Activated T-cell treated with anti-CD3 and anti-CD28 coated beads, Interleukin-2, amount 50 U/mL, for 4 hours (primary cell): ENCODE measurements around the gene KCNQ5. TPM values are rescaled to one million over a fixed set of nuclear protein-coding genes. Genes with fewer than 3 reads are reported as not detected.

Experiments used
- ATAC-seq, 2 donors: fragments of 200-7000 bp; cut with Tn5 transposase; one replicate each; pipeline ENCODE4 v1.10.0; 2021
- DNase-seq: peaks from one replicate; pipeline ENCODE4 v3.0.0-alpha.2; 2020
- H3K27me3 Mint-ChIP-seq: one replicate; pipeline ENCODE4 v1.8.0; 2021; ENCODE audit warnings: low read depth, mixed read lengths
- H3K36me3 Mint-ChIP-seq: one replicate; pipeline ENCODE4 v1.8.0; 2022; ENCODE audit warnings: mixed read lengths; ENCODE audit not compliant: insufficient read depth
- H3K4me1 Mint-ChIP-seq: one replicate; pipeline ENCODE4 v1.8.0; 2021; ENCODE audit warnings: low read depth, mixed read lengths
- H3K4me3 Mint-ChIP-seq: one replicate; pipeline ENCODE4 v1.8.0; 2021; ENCODE audit warnings: mild to moderate bottlenecking, moderate library complexity, mixed read lengths
- H3K9me3 Mint-ChIP-seq: one replicate; pipeline ENCODE4 v1.8.0; 2021; ENCODE audit warnings: mixed read lengths
- total RNA-seq, 3 donors: library from RNA; stranded (reverse); gene quantifications; one replicate each; pipeline ENCODE4 v1.2.1, GENCODE V29; 2021

The KCNQ5 gene
- total RNA-seq, 3 donors from 2014 or later = 9.7 to 13.1 (median 11.0) TPM

DNA sequence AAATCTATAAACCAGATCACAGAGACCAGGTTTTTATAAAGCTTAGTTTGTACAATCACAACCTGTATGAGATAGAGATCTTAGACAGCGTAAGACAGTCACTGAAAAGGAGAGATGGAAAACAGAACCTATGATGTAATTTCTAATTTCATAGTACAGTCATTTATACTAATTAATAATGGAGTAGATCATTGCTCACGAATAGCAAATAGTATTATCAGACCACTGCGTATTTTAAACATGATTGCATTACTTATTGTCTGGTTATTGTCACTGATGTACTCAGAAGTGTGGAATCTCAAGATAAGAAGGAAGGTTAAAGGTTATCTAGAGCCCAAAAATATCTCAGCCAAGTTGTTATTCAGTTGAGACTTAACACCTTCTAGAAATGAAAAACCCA, 487.8 kb downstream of the KCNQ5 start:
- Mint-ChIP-seq H3K27me3 (no peaks in the 10 kb centered on the region), H3K4me3 (no peak overlapping the region), H3K4me1 (no peaks in the 10 kb centered on the region), H3K9me3 (no peaks in the 10 kb centered on the region), H3K36me3 (peaks cover 7% of the 10 kb centered on the region)
- DNase-seq (no peak), ATAC-seq (no peak)

DNA sequence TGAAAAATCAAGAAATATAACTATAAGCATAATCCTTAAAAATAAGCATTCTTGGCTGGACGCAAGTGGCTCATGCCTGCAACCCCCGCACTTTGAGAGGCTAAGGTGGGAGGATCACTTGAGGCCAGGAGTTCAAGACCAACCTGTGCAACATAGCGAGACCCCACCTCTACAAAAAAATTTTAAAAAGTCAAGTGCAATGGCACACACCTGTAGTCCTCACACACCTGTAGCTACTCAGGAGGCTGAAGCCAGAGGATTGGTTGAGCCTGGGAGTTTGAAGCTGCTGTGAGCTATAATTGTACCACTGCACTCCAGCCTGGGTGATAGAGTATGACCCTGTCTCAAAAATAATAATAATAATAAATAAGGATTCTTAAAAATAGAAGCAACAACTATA, 494.5 kb downstream of the KCNQ5 start:
- Mint-ChIP-seq H3K36me3 (peaks cover 13% of the 10 kb centered on the region), H3K9me3 (no peaks in the 10 kb centered on the region), H3K4me3 (no peak overlapping the region), H3K27me3 (no peaks in the 10 kb centered on the region), H3K4me1 (no peaks in the 10 kb centered on the region)
- no peak for DNase-seq
- no peak for ATAC-seq

DNA sequence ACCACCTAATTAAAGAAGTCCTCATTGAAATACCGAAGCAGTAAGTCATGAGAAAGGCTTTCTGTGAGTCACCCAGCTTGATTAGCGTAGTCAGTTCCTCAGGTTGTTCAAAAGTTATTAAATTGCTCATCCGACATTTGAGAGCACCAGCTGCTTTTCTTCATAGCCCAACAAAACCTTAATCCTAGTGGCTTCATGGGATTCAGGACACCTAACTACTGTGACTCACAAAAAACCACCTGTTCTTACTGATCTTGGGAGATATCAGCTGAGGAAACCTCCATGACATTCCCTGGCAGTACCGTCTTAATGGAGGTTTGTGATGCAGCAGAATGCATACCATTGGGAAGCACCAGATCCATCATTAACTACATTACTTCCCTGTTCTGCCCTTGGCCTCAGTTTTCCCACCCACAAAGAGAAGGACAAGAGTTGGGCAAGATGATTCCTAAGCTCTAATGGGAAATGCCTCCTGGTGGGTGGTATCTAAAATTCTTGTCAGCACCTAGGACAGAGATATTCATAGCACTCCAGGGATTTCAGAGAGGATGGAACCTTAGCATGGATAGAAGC, 499.6 kb downstream of the KCNQ5 start:
- H3K4me3 Mint-ChIP-seq = no peak overlapping the region
- DNase-seq = no peak
- H3K9me3 Mint-ChIP-seq = no peaks in the 10 kb centered on the region
- no peaks in the 10 kb centered on the region for H3K27me3 Mint-ChIP-seq
- peaks cover 6% of the 10 kb centered on the region for H3K36me3 Mint-ChIP-seq
- ATAC-seq = no peak
- H3K4me1 Mint-ChIP-seq = no peaks in the 10 kb centered on the region

DNA sequence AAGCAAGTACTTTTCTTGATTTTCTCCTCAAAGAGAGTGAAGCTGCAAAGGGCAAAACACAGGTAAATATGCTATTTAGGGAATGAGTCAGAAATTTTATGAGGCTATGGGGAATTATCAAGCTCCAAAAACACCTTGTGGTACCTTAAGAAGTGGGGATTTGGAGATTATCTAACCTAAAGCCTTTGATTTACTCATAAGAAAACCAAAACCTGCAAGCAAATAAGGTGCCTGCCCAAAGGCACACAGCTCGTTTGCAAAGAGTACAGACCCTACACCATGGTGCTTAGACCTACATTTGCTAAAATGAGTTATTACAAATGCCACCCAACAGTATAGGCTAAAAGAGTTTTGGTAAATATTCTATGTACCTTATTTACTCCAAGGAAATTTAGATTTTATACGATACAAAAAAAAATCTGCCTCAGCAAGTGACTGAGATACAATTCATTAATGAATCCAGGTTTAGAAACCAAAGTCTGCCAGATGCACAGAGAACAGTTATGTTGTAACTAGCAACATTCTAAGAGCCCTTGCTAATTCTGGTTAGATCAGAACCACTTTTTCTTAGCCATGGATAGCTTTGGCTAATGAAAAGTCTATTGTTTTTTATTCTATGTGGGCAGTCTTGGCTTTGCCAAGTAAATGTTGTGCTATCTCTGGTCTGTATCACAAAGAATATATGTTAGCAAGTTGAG, 501.9 kb downstream of the KCNQ5 start:
- Mint-ChIP-seq H3K27me3 (no peaks in the 10 kb centered on the region), H3K4me1 (no peaks in the 10 kb centered on the region), H3K36me3 (peaks cover 6% of the 10 kb centered on the region), H3K9me3 (no peaks in the 10 kb centered on the region), H3K4me3 (no peak overlapping the region)
- ATAC-seq (no peak), DNase-seq (no peak)

DNA sequence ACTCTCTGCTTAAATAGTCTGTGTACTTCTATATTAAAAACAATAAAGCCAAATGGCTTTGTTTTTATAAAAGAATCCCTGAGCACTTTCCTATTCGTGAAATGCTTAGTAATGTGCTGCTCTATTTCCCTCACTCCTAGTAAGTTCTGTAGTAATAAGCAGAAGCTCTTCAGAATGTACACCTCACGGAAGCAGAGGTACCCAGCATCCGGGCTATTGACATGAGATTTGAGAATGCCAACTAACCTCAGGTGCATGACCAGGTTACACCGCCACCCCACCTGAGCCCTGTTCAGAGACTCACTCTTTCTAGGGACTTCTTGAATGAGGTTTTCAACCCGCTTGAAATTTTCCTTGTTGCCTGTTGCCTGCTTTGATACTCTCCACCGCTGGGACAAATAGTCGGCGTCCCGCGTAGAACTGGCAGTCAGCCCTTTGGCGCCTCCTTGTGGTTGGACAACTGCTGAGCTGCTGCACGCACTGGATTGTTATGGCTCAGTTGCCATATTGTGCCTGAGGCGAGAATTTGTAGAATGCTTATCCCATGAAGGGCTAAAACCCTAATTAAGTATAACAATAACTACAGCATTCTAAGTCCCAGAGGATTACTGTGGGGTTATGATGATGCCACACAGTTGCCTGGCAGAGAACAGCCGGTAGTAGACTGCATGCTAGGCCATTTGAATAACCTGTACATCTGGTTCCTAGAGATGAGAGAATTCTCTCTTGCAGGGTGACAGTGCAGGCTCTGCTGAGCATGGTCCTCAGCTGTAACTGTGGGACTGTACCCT, 508.0 kb downstream of the KCNQ5 start:
- H3K9me3 Mint-ChIP-seq = no peaks in the 10 kb centered on the region
- peaks cover 2% of the 10 kb centered on the region for H3K27me3 Mint-ChIP-seq
- ATAC-seq = peak; percentile 89 to 91
- peak overlapping the region; percentile 2 for H3K4me3 Mint-ChIP-seq
- peaks cover 6% of the 10 kb centered on the region for H3K36me3 Mint-ChIP-seq
- peak; percentile 80 for DNase-seq
- peaks cover 2% of the 10 kb centered on the region for H3K4me1 Mint-ChIP-seq

DNA sequence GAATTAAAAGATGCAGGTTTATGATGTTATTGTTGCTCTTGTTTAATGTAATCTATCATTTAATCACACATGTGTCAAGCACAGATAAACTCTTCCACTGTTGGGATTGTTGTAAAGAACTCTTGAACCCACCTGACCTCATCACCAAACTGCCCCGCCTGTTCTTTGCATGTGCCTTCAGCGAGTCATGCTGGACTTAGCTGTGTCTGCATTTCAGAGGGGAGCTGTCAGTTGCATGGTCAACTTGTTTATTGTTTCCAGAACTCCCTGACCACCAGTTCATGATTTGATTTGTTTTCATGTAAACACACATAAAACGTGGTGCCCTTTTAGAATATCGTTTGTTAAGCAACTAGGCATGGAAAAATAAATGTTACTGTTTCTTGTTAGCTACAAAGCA, 509.8 kb downstream of the KCNQ5 start:
- no peak overlapping the region for H3K4me3 Mint-ChIP-seq
- peaks cover 8% of the 10 kb centered on the region for H3K36me3 Mint-ChIP-seq
- DNase-seq (no peak), ATAC-seq (no peak)
- H3K4me1 Mint-ChIP-seq = peaks cover 2% of the 10 kb centered on the region
- H3K27me3 Mint-ChIP-seq = peaks cover 2% of the 10 kb centered on the region
- H3K9me3 Mint-ChIP-seq = no peaks in the 10 kb centered on the region

DNA sequence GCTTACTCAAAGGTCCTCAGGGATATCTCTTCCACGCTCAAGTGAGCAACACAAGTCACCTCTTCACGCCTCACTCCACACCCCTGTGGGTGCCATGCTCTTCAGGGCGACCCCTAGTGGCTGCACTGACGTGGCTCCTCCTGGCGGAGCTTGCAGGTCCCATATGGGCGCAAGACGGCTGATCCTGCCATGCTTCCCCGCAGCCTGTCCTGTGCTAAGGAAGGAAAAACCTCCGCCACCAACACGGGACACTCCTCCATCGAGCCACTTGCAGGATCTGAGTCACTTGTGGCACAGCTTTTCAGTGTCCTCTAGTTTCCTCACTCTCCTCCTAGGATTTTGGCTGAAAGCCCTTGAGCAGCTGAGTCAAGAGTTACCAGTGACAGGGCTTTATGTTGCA, 512.7 kb downstream of the KCNQ5 start:
- no peak for ATAC-seq
- H3K27me3 Mint-ChIP-seq = peaks cover 1% of the 10 kb centered on the region
- DNase-seq = peak; percentile 6

DNA sequence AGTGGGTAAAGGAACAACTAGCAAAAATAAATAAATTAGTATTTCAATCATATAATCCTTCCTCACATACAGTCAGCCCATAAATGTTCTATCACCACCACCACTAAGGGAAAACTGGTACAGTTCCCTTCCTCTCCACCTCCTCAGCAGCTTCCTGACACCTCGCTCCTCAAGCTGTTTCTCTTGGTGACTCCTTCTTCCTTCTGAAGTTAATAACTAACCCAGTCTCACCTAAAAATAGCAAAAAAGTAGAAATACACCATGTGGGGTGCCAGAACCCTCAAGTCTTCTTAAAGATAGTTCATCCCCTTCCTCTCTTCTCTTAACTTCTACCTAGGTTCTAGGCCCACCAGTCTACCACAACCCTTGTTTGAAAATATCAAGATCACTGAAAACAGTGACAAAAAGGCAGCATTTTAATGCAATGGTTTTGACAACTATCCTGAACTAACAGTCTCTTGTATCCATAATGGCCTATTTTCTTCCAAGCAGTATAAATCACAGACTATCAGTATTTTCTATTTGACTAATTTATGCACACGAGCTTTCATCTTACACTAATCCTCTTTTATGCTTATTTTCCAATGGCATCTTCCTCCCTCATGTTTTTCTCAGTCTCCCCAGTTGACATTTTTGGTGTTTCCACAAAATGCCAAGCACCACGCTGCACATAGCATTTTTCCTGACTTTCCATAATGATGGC, 518.0 kb downstream of the KCNQ5 start:
- H3K9me3 Mint-ChIP-seq = no peaks in the 10 kb centered on the region
- H3K4me1 Mint-ChIP-seq = no peaks in the 10 kb centered on the region
- H3K36me3 Mint-ChIP-seq = peaks cover 5% of the 10 kb centered on the region
- ATAC-seq (no peak), DNase-seq (no peak)
- H3K27me3 Mint-ChIP-seq = no peaks in the 10 kb centered on the region
- H3K4me3 Mint-ChIP-seq = no peak overlapping the region

More for the DNA sequence above, 512.7 kb downstream of the KCNQ5 start:
- Mint-ChIP-seq H3K4me1 (peaks cover under 1% of the 10 kb centered on the region), H3K36me3 (peaks cover 10% of the 10 kb centered on the region), H3K4me3 (no peak overlapping the region), H3K9me3 (no peaks in the 10 kb centered on the region)

DNA sequence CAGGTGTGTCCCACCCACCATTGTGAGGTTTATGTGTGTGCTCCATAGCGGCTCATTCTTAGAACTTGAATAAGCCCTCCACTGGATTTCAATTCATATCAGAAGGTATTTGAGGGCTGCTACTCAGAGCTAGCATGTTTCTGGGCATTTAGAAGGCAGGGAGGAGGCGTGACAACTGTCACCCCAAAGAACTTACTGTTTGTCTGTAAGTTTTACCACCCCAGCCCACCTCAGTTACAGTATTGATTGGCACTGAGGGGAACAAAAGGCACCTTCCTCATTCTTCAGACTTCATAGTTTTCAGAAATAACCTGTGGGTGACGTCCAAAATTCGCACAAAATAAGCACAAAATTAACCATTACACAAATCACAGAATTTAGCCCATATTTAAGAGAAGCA, 521.7 kb downstream of the KCNQ5 start:
- H3K36me3 Mint-ChIP-seq = peaks cover 5% of the 10 kb centered on the region
- H3K4me3 Mint-ChIP-seq = no peak overlapping the region
- no peaks in the 10 kb centered on the region for H3K4me1 Mint-ChIP-seq
- H3K9me3 Mint-ChIP-seq = no peaks in the 10 kb centered on the region
- H3K27me3 Mint-ChIP-seq = no peaks in the 10 kb centered on the region
- no peak for DNase-seq
- ATAC-seq = no peak

DNA sequence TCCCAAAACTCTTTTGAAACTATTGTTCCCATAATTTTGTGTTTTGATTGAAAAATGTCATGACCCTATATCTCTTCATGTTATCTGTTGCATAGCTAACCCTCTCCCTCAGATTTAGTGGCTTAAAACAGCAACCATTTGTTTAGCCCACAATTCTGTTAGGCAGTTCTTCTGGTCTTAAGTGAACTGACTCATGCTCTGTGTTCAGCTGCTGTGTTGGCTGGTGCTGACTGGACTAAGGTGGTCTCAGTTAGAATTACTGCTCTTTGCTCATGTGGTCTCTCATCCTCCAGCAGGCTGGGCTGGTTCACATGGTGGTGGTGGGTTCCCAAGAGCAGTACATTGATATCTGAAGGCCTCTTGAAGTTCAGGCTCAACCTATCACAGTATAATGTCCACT, 522.7 kb downstream of the KCNQ5 start:
- H3K4me1 Mint-ChIP-seq = no peaks in the 10 kb centered on the region
- peaks cover 3% of the 10 kb centered on the region for H3K36me3 Mint-ChIP-seq
- H3K9me3 Mint-ChIP-seq = no peaks in the 10 kb centered on the region

DNA sequence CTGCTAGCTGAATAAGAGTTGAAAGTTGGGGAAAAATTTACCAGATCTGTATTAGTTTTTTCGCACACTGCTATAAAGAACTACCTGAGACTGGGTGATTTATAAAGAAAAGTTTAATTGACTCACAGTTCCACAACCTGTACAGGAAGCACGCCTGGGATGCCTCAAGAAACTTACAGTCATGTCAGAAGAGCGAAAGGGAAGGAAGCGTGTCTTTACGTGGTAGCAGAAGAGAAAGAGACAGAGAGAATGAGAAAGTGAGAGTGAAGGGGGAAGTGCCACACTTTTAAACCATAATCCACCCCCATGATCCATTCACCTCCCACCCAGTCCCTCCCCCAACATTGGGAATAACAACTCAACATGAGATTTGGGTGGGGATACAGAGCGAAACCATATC, 523.8 kb downstream of the KCNQ5 start:
- H3K27me3 Mint-ChIP-seq = no peaks in the 10 kb centered on the region
- H3K4me1 Mint-ChIP-seq = no peaks in the 10 kb centered on the region
- ATAC-seq (no peak), DNase-seq (no peak)
- H3K9me3 Mint-ChIP-seq = no peaks in the 10 kb centered on the region
- H3K36me3 Mint-ChIP-seq = peaks cover 2% of the 10 kb centered on the region
- no peak overlapping the region for H3K4me3 Mint-ChIP-seq

More for the DNA sequence above, 522.7 kb downstream of the KCNQ5 start:
- no peak overlapping the region for H3K4me3 Mint-ChIP-seq
- ATAC-seq (no peak), DNase-seq (no peak)
- no peaks in the 10 kb centered on the region for H3K27me3 Mint-ChIP-seq

DNA sequence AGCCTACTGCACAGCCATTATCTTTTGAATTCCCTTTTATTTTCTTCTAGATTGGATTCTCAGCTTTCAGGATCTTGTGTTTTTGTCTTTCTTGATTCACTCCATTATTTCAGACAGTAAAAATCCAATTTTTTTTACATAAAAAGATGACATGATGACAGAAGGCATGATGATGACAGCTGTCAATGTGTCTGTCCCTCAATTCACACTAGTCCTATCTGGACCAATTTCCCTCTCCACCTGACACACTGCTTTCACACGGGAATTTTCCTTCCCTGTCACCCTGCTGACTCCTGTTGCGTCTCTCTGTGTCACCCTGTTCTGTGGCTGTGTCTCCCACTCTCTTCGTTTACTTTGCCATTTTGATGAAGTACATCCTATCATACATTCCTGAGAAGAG, 529.9 kb downstream of the KCNQ5 start:
- ATAC-seq (no peak), DNase-seq (no peak)
- Mint-ChIP-seq H3K9me3 (peaks cover 3% of the 10 kb centered on the region), H3K4me3 (no peak overlapping the region), H3K4me1 (peaks cover 1% of the 10 kb centered on the region), H3K36me3 (peaks cover 2% of the 10 kb centered on the region), H3K27me3 (no peaks in the 10 kb centered on the region)

DNA sequence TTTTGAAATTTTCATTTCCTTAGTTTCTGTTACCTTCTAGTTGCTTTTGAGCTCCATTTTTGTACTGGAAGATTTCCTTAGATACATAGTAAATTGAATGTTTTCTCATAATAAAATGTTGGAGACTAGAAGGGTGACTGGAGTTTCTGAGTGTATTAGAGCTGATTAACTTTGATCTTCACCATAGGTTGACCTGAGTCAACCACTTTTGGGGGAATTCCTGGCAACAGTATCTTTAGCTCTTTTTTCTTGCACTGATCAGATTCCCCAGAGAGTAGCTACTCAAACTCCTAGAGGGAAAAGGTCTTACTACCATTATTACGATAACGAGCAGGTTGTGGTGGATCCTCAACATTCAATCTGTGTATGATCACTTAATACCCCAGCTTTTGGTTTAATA, 530.7 kb downstream of the KCNQ5 start:
- DNase-seq (no peak), ATAC-seq (no peak)
- no peak overlapping the region for H3K4me3 Mint-ChIP-seq
- no peaks in the 10 kb centered on the region for H3K27me3 Mint-ChIP-seq
- peaks cover 4% of the 10 kb centered on the region for H3K36me3 Mint-ChIP-seq
- H3K9me3 Mint-ChIP-seq = peaks cover 4% of the 10 kb centered on the region
- H3K4me1 Mint-ChIP-seq = peaks cover 1% of the 10 kb centered on the region

DNA sequence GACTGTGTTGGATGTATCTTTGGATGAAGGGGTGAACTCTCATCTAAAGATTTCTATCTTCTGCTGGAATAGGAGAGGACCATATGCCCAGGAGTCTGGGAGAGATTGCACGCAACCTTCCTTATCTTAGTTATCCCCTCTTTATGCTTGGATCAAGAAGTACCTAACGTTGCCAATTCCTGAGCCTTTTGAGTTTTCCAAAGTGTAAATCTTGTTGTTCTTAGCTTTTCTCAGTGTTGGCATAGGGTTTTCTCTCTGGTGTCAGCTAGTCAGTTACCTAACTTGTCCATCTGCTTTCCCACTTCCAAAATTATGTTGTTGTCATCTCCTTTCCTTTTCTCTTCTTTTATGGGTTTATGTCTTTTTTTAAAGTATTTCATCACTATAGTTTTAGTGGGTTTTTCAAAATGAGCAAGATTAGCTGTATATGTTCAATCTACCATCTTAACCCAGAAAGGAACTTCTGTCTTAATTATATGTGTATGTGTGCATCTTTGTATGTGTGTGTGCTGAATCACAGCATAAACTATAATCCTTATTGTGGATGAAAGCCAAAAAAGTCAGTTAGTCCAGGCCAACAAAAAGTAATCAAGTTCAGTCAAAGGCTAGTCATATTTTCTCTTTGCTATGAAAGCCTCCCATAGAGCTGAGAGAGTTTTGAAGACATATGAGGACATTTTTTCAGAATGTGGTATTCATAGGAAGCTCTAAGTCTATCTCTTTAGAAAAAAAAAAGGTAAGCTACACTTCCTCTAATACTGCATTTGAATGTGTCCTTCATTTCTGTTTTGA, 531.3 kb downstream of the KCNQ5 start:
- DNase-seq (no peak), ATAC-seq (no peak)
- Mint-ChIP-seq H3K4me1 (peaks cover 1% of the 10 kb centered on the region), H3K9me3 (peaks cover 4% of the 10 kb centered on the region), H3K27me3 (no peaks in the 10 kb centered on the region), H3K36me3 (peaks cover 4% of the 10 kb centered on the region), H3K4me3 (no peak overlapping the region)
